ENCODE data around the gene CNTNAP2.
"Not testable (repeated sequence)": the region's sequence is repeated elsewhere in the genome, so short reads cannot be mapped to it uniquely, and the experiment has no call there.

Gene CNTNAP2

GRCh38 chr7:147721962-147722830 is 1605.6 kb downstream of the CNTNAP2 start:
- DNase-seq = no peak

- DNase-seq = no peak
Observed at GRCh38 chr7:147723536-147723935, 1606.9 kb downstream of the CNTNAP2 start.

GRCh38 chr7:147731311-147731710 is 1614.7 kb downstream of the CNTNAP2 start:
- no peak for DNase-seq

GRCh38 chr7:147737559-147738214 is 1621.1 kb downstream of the CNTNAP2 start:
- DNase-seq = not testable (repeated sequence)

- DNase-seq = no peak
Observed at GRCh38 chr7:147742301-147742700, 1625.7 kb downstream of the CNTNAP2 start.

- DNase-seq = no peak
Observed at GRCh38 chr7:147756300-147756699, 1639.7 kb downstream of the CNTNAP2 start.

- DNase-seq = no peak
Observed at GRCh38 chr7:147759327-147759943, 1642.8 kb downstream of the CNTNAP2 start.

GRCh38 chr7:147765301-147765700 is 1648.7 kb downstream of the CNTNAP2 start:
- DNase-seq = no peak

GRCh38 chr7:147771344-147771743 is 1654.7 kb downstream of the CNTNAP2 start:
- DNase-seq = no peak

GRCh38 chr7:147774461-147774860 is 1657.9 kb downstream of the CNTNAP2 start:
- no peak for DNase-seq

- DNase-seq = no peak
Observed at GRCh38 chr7:147775516-147776284, 1659.1 kb downstream of the CNTNAP2 start.

- no peak for DNase-seq
Observed at GRCh38 chr7:147777309-147777708, 1660.7 kb downstream of the CNTNAP2 start.

GRCh38 chr7:147779949-147780348 is 1663.3 kb downstream of the CNTNAP2 start:
- DNase-seq = no peak

- DNase-seq = no peak
Observed at GRCh38 chr7:147796581-147796980, 1680.0 kb downstream of the CNTNAP2 start.

GRCh38 chr7:147798001-147798400 is 1681.4 kb downstream of the CNTNAP2 start:
- DNase-seq = no peak

- not testable (repeated sequence) for DNase-seq
Observed at GRCh38 chr7:147801762-147802161, 1685.2 kb downstream of the CNTNAP2 start.

- no peak for DNase-seq
Observed at GRCh38 chr7:147803151-147803550, 1686.5 kb downstream of the CNTNAP2 start.

- DNase-seq = no peak
Observed at GRCh38 chr7:147803606-147804005, 1687.0 kb downstream of the CNTNAP2 start.

- DNase-seq = no peak
Observed at GRCh38 chr7:147804032-147804431, 1687.4 kb downstream of the CNTNAP2 start.

- no peak for DNase-seq
Observed at GRCh38 chr7:147805996-147806576, 1689.5 kb downstream of the CNTNAP2 start.

GRCh38 chr7:147809786-147810185 is 1693.2 kb downstream of the CNTNAP2 start:
- DNase-seq = no peak

GRCh38 chr7:147810269-147810668 is 1693.7 kb downstream of the CNTNAP2 start:
- DNase-seq = no peak

GRCh38 chr7:147811923-147812322 is 1695.3 kb downstream of the CNTNAP2 start:
- no peak for DNase-seq
